NCI-H2227 (cell line): ENCODE measurements around the gene KLHDC1.
"Not testable (repeated sequence)": the region's sequence is repeated elsewhere in the genome, so short reads cannot be mapped to it uniquely, and the experiment has no call there.

Experiments used
- DNase-seq: peaks from one replicate; lab custom pipeline; 2025; ENCODE audit not compliant: unreplicated experiment; lab: John Stamatoyannopoulos, UW

Gene KLHDC1

DNA sequence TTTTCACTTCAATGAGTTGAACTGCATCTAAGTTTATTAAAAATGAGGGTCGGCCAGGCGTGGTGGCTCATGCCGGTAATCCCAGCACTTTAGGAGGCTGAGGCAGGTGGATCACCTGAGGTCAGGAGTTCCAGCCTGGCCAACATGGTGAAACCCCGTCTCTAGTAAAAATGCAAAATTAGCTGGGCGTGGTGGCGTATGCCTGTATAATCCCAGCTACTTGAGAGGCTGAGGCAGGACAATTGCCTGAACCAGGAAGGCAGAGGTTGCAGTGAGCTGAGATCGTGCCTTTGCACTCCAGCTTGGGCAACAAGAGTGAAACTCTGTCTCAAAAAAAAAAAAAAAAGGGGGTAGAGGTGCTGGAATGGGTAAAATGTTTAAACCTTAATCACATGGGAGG is 88.1 kb downstream of the KLHDC1 start:
- not testable (repeated sequence) for DNase-seq

DNA sequence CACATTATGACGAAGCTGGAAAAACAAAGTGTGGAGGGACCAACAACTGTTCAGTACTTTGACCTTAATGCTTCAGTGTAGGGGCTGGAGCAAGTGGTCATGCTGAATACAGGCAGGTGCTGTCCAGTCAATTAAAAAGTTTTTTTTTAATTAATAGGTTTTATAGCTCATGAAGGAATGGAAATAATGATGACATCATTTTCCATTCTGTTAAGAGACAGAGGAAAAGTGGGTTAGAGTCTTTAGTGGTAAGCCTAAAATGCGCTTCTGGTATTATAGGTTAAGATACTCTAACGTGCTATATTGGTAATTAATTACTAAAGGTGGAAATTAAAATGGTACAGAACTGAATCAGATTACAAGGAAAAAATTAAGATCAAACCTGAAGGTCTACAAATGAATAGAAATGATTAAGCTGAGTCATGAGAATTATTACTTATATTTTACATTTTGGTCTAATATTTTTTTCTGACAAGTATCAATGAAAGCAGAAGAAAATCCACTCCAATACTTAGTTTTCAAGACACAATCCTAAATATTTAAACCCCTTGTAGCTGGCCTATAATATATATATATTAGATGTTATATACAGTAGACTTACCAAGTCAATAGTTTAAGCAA is 90.6 kb downstream of the KLHDC1 start:
- no peak for DNase-seq

DNA sequence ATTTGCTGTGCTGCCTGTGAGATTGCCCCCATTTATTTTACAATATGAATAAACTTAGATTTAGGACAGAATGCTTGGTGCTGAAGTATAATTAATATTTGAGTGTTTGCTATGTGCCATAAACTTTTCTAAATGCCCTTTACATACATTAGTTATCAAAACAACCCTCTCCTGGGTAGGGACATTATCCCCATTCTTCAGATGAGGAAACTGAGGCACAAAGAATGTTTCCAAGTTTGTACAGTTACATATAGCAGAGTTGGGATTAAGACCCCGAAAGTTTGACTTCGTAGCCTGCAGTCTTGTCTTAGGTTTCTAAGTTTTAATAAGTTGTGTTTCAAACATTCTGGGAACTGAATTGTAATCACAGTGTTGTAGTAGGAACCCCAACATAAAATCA is 93.4 kb downstream of the KLHDC1 start:
- DNase-seq: no peak

DNA sequence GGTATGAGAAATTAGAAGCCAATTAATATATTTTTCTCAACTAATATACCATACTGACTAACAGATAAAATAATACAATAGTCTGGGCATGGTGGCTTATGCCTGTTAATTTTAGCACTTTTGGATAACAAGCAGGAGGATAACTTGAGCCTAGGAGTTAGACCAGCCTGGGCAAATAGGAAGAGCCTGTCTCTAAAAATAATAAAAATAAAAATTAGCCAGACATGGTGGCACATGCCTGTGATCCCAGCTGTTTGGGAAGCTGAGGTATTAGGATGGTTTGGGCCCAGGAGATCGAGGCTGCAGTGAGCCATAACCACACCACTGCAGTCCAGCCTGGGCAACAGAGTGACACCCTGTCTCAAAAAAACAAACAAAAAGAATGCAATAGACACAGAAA is 99.7 kb downstream of the KLHDC1 start:
- no peak for DNase-seq

DNA sequence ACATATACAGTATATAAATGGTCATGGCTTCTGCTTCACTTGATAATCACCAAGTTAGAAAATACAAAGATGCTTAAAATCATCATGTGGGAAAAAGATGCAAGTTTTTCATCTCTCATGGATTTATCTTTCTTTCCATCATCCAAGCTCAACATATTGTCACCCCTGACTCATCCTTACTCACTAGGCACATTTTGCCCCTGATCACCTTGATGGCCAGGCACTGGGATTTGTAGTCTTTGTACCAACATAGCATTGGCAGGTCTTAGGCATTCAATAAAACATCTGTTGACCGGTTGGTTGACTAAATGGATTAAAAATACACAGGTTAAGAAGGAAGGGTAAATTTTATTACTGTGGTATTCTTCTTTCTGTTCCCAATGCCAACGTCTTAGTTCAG is 103.1 kb downstream of the KLHDC1 start:
- DNase-seq: no peak
